GM10248 (cell line): ENCODE data around the gene GRK4.

Source experiments
- CTCF ChIA-PET: fragments of 300-600 bp; sonication (Branson Sonifier 250); formaldehyde crosslinking; extraction: SDS; loops from one replicate; lab custom pipeline; 2021; ENCODE audit warnings: antibody characterized with exemption; lab: Yijun Ruan, JAX
- POLR2A ChIA-PET: fragments of 350-650 bp; sonication (Branson Sonifier 250); formaldehyde crosslinking; extraction: SDS; loops from one replicate; lab custom pipeline; 2020; ENCODE audit warnings: antibody characterized with exemption; lab: Yijun Ruan, JAX
- DNase-seq: peaks from one replicate; pipeline ENCODE4 v3.0.0; 2012; ENCODE audit errors: extremely low spot score
- CTCF ChIP-seq: IDR thresholded peaks from 2 replicates; pipeline ENCODE4 v1.5.1; 2012; ENCODE audit warnings: mild to moderate bottlenecking, low read depth; ENCODE audit errors: extremely low read depth, missing control alignments, control extremely low read depth

The GRK4 gene

GRCh38 chr4:3087115-3087797 is 123.9 kb downstream of the GRK4 start:
- TF ChIP-seq CTCF: no peak
- DNase-seq: no peak
- CTCF ChIA-PET: interaction anchor here (0.9 to 3.3 kb wide), 5 partner anchors 11 to 40 kb away, joined by 3 to 10 read pairs (median 4); no protein-coding TSS in a partner anchor
- POLR2A ChIA-PET: no interaction called here
